GM18867 (cell line): Measurements from ENCODE around the gene PSORS1C1.

Experiments
- ATAC-seq: cut with Tn5 transposase; IDR thresholded peaks from one replicate; pipeline ENCODE4 v1.9.1; 2021; ENCODE audit warnings: mild to moderate bottlenecking, moderate library complexity; ENCODE audit not compliant: unreplicated experiment

The PSORS1C1 gene

DNA sequence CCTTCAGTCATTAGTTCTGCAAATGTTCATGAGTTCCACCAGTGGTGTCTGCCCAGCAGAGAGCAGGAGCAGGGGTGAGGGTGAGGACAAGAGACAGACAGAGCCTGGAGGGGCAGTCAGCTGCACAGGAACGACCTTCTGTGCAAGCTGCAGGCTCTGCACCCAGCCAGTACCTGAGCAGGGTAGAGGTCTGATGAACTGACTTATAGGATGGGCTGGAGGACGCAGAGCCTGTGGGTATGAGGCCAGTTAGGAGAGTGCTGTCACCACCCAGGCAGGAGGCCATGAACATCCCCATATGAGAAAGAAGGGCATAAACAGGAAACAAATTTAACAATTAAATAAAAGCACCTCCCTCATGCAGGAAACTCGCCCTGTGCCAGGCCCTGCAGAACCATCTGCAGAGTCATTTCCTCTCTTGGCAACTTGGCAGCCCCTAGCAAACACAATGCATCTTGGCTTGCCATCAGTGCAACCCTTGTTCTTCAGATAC lies 20.2 kb upstream of the PSORS1C1 start:
- ATAC-seq = no peak

DNA sequence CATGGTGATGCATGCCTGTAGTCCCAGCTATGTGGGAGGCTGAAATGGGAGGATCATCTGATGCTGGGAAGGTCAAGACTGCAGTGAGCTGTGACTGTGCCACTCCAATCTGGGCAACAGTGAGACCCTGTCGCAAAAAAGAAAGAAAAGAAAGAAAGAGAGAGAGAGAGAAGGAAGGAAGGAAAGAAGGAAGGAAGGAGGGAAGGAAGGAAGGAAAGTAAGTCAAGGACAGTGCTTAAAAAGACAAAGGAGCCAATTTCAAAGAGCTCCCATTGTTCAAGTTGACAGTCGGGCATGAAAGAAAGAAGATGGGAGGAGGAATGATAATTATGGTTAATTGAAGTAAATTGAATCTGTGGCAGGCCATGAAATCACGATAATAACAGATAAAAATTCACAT lies 18.4 kb upstream of the PSORS1C1 start:
- ATAC-seq = no peak

DNA sequence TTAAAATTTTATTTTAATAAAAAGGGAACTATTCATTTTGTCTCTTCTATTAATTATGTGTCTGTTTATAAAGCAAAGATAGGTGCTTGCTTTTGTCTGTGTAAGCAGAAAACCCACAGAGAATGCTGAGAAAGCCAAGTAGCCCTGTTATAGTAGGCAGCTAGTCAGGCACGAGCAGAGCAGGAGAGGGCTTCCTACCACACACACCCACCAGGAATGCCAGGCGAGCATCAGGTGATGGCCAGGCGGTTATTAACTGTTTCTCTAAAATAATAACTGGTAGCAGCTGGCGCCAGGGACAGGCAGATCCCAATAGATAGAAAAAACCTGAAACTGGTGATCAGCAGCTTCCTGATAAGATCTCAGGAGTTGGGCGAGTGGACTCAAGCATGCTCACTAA lies 17.9 kb upstream of the PSORS1C1 start:
- no peak for ATAC-seq

DNA sequence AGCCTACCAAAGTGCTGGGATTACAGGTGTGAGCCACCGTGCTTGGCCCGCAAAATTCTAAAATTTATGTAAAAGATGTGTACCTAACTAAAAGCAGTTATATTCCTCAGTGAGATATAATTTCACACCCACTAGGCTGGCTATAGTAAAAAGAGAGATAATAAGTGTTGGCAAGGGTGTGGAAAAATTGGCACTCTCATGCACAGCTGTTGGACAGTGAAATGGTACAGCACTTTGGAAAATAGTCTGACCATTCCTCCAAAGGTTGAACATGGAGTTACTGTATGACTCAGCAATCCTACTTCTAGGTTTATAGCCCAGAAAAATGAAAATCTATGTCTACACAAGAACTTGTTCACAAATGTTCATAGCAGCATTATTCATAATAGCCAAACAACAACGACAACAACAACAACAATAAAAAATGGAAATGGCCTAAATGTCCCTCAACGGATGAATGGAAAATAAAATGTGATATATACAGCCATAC lies 16.1 kb upstream of the PSORS1C1 start:
- no peak for ATAC-seq

DNA sequence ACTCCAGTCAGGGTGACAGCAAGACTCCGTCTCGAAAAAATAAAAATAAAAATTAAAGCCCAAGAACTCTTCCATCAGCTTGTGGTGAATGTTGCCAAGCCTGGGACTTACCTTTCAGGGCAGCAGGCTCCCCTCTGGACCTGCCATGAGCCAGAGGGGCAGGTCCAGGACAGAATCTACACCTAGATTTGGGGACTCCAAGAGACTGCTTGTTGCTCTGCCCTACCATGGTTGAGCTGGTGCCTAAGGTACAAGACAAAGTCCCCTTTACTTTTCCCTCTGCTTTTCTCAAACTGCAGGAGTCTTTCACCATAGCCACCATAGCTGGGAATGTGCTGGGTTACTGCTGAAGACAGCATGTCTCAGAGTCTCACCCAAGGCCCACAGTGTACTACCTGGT lies 11.5 kb upstream of the PSORS1C1 start:
- no peak for ATAC-seq

DNA sequence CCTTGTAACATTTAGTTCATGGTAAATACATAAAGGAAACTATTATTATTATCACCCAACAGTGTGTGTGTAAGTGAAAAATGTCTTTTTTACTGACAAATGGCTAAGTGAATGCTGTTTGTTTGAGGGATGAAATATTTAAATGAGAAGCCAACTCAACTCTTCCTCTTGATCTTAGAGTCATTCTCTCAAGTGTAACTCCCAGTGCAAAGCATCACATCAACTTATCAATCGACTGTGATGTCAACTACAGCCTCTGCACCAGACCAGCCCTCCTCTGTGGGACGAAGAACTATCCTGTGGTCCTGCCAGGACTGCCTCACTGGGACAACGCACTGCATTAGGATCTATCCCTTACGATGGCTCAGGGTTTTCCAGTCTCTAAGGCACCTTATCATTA lies 7.5 kb upstream of the PSORS1C1 start:
- ATAC-seq = no peak

DNA sequence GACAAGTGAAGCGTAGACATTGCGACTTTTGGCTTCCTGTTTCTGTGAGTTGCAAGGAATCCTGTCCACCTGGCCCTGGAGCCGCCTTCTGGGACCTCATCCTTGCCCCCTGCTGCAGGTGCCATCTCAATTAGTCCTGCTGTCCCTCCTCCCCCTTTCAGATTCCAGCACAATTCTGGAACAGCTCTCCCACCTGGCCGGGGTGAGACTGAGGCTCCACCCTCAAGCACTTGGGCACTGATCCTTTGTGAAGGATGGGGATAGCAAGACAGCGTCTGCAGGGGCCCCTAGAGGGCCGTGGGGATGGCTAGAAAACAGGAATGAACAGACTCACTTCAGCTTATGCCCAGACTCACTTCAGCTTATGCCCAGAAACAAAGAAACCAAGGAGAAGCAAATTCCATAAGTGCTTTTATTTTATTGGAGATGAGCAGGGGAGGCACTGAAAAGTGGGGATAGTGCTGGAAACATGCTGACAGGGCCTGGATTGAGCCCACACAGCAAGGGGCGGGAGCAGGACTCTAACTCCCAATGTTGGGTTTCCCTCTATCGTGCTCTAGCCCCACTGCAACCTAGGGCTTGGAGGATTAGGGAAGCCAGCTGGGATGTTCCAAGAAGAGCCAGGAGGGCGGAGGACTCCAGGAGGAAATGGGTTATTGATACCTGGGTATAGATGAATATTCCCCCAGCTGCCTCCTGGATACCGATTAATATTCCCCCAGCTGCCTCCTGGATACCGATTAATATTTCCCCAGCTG lies 3.6 kb upstream of the PSORS1C1 start:
- ATAC-seq = no peak

DNA sequence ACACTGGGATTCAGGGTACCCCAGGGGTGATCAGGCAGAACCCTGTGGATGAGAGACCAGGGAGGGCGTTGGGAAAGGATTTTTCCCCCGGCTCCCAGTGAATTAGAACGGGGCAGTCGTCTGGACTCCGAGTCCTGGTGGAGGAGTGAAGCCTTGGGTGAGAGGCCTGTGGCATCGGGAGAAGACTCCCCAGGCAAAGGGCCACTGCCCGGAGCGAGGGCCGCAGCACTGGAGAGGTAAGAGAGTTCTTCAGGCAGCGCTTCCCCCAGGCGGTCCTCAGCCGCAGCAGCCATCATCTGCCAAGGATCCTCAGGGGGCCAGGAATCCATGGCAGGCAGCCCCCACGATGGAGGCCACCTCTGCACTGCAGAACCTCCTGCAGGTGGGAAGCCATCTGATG lies 2.9 kb upstream of the PSORS1C1 start:
- no peak for ATAC-seq

DNA sequence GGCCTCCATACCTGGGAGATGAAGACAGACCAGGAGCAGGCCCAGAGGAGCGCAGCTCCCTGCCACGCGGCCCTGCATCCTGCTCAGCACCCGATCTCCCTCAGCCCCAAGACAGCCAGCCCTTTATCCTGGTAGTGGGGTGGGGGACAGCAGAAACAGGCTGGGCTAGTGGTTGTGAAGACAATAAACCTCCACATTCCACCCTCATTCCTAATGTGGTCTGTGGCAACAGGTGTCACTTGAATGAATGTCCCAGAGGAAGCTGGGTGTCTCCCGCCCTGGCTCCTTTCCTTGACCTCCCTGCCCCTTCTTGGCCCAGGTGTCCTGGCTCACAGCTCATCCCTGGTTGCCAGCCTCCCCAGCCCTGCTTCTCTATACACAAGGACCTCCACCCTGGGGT lies 2.1 kb upstream of the PSORS1C1 start, which contains the start of gene C6orf15:
C6orf15 (minus strand) TSS at position 98 of the 400 bp plus-strand sequence; CDS start at position 78, 20 bp downstream.
- no peak for ATAC-seq

DNA sequence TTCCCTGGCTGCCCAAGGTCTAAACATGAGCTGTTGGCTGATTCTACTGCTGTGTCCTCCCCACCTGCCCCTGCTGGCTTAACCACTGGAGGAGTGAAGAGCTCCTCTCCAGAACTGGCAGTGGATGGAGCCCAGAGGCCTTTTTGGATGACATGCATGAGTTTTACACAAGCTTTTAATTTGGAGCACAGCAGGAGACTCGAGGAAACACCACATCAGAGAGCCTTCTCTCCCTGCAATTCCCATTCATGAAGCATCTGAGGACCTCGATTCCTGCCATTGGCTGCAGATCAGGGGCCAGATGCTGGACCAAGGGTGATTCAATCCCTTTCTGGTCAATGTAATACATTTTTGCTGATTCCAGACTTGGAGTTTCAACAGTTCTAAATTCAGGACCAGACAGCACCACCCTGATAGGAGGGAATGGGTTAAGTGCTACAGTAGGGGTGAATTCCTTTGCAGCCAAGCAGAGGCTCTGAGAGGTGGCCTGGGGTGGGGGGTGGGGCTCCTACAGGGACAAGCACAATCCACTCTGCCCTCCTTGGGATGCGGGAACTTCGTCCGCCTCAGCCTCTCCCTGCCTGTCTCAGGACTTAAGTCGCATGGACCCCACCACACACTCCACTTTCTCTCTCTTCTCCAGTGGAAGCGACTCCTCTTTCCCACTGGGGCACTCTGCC lies 599 bp upstream of the PSORS1C1 start:
- no peak for ATAC-seq

DNA sequence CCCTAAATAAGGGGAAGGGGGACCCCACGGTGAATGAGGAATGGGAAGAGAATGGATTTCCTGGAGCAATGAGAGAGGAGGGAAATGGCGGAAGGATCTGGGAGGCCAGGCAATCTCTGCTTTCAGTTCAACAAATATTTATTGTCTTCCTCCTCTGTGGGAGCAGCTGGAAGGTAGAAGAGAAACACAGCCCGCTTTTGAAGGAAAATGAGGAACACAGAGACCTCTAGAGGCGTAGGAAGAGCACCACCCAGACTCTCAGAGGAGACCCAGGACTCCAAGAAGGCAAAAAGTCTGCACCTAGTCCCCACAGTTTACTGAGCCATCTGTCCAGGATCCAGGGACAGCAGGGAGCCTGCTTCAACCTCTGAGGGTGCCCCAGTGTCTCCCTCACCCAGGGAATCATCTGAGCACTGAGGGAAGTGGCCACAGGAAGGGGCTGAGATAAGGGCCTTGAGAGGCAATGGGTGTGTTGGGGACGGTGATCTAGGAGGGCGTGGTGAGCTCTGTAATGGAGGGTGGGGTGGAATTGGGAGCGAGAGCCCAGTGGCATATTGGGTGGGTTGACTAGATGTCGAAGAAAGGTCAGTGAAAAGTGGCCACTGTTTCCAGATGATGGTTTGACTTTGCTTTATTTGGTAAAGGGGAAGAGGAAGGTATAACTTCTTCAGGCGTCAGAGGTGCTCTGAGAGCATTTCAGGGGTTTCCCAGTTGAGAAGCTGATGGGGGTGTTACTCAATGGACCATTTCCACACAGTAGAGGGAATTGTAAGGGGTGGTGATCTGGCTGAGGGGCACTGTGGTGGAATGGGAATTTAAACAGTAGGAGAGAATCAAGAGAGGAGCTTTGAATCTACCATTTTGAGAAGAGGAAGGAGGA lies 610 bp downstream of the PSORS1C1 start:
- ATAC-seq = no peak

DNA sequence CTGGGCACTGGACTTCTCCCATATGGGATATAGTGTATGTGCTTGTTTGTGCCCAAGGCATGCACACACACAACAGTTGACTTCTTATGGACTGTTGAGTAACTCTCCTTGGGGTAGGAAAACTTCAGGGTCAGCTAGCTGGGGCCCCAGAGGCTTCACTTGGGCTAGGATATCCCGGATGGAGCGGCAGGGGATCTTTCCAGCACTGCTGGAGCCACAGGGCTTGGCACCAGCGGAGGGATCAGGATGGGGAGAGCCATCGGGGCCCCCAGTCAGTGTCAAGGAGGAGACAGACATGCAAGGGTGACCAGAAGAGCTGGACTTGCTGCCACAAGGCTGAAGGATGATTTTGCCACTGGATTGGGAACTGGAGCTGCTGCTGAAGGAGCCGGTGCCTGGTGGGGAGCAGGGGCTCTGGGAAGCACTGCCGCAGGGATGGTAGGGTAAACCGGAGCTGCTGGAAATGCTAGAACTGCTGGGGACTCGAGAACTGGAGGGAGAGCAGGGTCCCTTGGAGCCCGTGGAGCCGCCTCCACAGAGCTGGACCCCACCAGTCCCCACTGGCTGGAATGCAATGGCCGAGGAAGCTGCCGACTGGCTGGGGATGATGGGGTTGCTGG lies 1.5 kb downstream of the PSORS1C1 start:
- ATAC-seq = no peak

DNA sequence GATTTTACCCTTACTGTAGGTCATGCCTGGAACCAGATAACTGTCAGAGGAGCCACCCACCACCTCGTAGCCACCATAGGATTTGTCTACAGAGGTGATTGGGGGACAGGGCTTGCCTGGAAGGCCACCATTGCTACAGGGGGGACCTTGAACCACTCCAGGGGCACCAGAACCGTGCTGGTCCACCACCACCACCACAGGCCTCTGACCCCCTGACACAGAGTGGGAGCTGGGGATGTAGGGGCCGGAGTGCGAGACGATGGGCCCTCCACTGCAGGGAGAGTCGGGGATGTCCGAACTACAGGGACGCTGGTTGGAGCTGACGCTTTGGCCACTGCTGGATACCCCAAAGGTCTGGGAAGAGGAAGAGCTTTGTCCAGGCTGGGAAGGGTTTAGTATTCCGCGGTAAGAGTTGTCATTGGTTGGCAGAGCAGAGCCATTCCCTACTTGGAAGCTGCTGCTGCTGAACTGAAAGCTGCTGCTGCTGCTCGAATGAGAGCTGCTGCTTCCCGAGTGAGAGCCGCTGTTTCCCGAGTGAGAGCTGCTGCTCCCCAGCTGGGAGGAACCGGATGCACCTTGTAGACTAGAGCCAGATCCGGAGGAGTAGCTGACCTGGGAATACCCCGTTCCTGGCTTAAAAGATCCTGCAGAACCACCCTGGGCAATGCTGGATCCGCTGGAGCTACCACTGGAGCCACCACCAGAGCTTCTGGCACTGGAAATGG lies 2.2 kb downstream of the PSORS1C1 start:
- no peak for ATAC-seq

DNA sequence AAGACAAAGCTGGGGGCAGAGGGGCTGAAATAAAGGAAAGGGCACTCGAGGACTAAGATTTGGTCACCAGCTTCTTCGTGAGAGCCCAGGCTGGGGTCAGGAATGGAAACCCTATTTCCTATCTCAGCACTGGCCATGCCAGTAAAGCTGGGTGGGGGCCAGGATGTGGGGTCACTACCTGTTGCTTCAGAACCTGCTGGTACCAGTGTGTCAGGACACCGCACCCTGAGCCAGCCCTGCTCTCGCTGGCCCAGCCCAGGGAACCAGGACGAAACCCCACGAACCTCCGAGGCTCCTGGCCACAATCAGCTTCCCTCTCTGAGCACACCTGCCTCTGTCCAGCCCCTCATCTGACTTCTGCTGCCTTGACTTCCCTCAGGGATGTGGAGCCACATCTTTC lies 3.6 kb downstream of the PSORS1C1 start:
- ATAC-seq = no peak

DNA sequence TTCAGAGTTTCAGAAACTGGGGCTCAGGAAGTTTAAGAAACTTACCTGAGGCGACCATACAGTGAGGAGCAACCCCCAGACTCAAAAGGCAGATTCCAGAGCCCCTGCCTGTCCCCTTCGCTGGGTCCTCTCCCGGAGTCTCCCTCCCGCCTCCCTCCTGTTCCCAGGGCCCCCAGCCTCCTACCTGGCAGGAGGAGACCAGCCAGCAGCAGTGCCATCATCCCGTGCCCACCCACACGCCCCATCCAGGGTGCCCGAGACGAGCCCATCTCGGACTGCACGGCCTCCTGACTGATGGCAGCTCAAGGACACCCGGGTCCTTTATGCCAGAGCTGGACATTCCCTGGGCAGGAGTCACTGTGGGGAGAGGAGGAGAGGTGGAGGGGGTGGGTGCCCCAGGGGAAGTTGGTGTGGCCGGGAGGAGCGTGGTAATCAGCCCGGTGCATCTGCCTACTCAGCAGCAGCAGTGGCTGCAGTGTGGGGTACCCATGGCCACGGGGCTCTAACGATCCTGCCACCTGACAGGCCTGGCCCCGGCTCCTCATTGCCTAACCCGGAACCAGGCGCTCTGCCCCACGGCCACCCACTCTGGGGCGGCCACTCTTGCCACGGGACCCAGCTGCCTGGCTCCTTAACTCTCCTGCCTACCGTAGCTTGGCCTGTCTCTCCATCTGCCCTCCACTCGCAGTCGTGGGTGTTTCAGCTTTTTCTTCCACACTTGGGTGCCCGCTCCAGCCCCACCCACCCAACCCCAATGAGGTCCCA lies 5.7 kb downstream of the PSORS1C1 start, which contains the start of gene CDSN:
CDSN (minus strand) TSS at position 296 of the 765 bp plus-strand sequence; CDS start at position 269, 27 bp downstream.
- no peak for ATAC-seq

DNA sequence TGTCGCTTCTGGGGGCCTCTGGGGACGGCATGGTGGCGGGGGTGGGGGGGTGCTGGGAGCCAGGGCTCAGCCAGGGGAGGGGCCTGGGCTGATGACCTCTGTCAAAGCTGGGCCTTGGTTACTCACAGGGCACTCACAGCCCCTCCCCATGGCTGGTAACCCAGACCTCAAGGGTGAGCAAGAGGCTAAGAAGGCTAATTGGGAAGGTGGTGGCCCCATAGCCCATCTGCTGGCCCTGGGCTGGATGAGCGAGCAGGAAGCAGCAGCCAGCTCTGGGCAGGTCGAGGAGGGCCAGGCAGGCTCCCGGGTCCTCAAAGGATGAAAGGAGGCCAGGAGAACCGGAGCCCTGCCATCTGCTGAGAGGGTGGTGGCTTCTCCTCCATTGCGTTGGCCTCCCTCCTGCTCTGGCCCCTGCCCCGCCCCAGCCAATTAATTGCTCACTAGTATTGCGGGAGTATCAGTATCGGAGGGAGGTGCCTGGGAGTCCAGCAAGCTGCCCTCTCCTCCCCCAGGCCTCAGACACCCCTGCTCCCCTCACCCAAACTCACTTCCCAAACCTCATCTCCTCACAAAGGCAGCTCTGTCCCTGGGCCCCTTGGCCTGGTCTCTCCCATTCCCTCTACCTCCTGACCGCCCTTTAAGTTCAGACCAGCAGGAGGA lies 6.7 kb downstream of the PSORS1C1 start:
- ATAC-seq = no peak

DNA sequence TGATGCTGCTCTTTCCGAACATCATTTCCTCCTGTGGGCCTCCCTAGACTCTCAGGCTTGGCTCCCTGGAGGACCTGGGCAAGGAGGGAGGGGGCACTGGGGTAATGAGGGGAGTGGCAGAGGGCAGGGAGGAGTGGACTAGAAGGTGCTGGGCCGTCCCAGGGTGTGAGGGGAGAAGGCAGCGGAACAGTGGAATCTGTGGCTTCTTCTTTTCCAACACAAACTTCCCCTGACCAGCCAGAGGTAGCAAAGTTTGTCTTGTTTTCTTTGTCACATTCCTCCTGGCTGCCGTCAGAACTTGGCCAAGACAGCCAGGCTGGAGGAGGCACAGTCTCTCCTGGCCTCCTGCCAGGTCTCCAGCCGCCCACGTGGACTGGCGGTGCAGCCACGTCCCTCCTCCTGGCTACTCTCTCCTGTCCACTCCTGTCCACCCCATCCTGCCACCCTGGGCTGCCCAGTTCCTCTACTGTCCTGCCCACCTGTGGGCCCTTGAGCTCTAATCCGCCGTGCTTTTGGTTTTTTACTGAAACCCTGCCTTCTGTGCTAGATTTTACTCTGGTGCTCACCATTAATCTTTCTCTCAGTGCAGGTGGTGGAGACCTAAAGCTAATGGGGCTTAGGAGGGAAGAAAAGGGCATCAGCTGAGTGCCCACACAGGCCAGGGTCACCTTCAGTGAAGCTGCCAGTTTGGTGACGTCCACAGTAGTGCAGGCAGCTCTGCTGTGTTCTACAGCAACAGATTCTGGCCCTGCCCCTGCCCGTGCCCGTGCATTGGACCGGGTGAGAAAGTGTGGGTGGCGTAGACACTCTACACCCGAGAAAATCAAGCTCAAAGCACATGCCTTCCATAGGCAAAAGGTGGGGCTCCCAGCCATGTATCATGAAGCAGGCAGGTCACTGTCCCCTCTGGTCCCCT lies 8.4 kb downstream of the PSORS1C1 start:
- no peak for ATAC-seq

DNA sequence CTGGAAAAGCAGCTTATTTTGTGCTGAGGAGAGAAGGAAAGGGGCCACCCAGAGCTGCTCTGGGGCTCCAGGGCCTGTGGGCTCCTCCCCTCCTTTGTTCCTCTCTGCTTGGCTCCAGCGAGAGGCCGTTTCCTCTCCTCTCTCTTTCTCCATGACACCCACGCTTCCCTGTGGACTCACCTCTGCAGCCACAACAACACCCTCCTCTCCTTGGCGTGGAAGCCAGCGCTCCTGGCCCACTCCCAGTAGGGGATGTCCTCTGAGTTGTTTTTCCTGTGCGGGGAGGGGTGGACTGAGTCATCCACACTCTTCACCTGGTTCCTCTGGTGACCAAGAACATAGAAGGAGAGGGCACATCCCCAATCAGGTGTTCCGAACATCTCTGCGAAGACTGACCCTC lies 10.6 kb downstream of the PSORS1C1 start:
- ATAC-seq = no peak
